Measurements from ENCODE around the gene PDE11A. TPM values are rescaled to one million over a fixed set of nuclear protein-coding genes. Genes with fewer than 3 reads are reported as not detected.

PDE11A gene
- total RNA-seq, 4 donors from 2014 or later: 0.12 TPM; not detected in 3

DNA sequence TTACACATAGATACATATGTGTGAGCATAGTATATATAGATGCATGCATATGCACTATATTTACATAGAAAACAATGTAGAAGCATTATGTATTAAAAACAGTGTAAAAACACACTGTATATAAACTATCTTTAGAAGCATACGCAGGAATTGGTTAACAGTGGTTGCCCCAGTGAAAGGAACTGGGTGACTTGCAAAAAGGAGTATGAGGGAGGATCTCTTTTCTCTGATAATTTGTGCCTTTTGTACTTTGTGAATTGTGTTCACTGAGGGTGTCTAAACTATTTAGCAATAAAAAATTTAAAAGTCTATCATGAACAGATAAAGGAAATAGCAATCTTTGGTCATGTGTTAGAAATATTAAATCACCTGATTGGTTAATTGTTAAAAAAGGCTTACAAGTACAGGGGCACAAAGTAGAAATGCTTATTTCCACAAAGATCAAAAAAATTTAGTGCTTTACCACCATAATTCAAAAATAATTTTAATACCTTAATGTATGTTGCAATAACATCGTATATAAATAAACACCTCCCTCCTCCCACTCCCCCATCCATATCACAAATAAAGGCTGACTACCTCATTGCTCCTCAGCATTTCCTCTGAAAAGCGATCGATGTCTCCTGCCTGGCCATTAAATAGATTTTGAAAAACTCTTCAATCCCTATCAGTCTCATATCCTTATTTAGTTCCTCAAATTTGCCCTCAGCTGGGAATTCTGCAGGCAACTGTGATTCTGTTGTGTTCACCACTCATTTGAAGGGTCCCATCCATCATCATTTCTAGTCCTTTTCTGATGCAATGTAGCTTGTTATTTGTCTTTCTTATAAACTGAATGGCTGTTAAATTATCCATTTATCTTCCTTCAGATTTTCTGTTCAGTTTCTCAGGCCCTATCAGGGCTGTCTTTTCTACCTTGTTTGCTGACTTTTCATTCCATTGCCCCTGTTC, 422.7 kb downstream of the PDE11A start:
- H3K9me3 ChIP-seq: no peaks in the 10 kb centered on the region
- intact Hi-C loops (cut with DNase I): no loop called here
- no peaks in the 10 kb centered on the region for H3K4me1 ChIP-seq
- no peaks in the 10 kb centered on the region for H3K36me3 ChIP-seq
- WGBS, 2 donors: 57 to 70% methylated on average over 4 of the region's 4 CpGs
- no peak overlapping the region for H3K27ac ChIP-seq
- TF ChIP-seq, protein P1, sequence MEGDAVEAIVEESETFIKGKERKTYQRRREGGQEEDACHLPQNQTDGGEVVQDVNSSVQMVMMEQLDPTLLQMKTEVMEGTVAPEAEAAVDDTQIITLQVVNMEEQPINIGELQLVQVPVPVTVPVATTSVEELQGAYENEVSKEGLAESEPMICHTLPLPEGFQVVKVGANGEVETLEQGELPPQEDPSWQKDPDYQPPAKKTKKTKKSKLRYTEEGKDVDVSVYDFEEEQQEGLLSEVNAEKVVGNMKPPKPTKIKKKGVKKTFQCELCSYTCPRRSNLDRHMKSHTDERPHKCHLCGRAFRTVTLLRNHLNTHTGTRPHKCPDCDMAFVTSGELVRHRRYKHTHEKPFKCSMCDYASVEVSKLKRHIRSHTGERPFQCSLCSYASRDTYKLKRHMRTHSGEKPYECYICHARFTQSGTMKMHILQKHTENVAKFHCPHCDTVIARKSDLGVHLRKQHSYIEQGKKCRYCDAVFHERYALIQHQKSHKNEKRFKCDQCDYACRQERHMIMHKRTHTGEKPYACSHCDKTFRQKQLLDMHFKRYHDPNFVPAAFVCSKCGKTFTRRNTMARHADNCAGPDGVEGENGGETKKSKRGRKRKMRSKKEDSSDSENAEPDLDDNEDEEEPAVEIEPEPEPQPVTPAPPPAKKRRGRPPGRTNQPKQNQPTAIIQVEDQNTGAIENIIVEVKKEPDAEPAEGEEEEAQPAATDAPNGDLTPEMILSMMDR (IDR thresholded peaks at IDR 0.05): no peak
- TF ChIP-seq POLR2A (IDR thresholded peaks at IDR 0.05): no peak
- peaks cover 0 to 18% (median 0%) of the 10 kb centered on the region in 4 donors for H3K27me3 ChIP-seq
- H3K4me3 ChIP-seq: no peak overlapping the region
- no peak for DNase-seq

DNA sequence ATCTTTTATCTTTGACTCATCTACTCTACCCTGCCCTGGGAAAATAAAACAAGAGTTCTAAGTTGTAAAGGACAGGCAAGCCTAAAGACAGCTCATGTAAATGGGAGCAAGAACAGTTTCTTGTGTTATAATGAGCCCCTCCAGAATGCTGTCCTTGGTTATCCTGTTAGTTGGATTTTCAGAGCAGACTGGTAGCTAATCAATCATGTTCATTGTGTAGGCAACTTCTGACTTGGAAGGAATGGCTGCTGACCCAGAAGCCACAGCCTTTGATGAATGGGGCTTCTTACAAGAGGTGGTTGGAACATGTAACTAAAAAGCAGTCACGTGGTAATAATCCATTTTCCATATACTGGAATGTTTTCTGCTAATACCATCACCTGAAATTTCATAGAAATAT, 425.8 kb downstream of the PDE11A start:
- no peaks in the 10 kb centered on the region for H3K36me3 ChIP-seq
- WGBS, 2 donors: 20 to 29% methylated on average over 1 of the region's 1 CpG
- H3K9me3 ChIP-seq: no peaks in the 10 kb centered on the region
- intact Hi-C loops (cut with DNase I): no loop called here
- H3K27me3 ChIP-seq: no peaks in the 10 kb centered on the region
- H3K4me3 ChIP-seq: no peak overlapping the region
- TF ChIP-seq, protein P1 (IDR thresholded peaks at IDR 0.05): no peak
- no peak for TF ChIP-seq POLR2A (IDR thresholded peaks at IDR 0.05)
- H3K27ac ChIP-seq: no peak overlapping the region
- no peak for DNase-seq
- no peaks in the 10 kb centered on the region for H3K4me1 ChIP-seq

DNA sequence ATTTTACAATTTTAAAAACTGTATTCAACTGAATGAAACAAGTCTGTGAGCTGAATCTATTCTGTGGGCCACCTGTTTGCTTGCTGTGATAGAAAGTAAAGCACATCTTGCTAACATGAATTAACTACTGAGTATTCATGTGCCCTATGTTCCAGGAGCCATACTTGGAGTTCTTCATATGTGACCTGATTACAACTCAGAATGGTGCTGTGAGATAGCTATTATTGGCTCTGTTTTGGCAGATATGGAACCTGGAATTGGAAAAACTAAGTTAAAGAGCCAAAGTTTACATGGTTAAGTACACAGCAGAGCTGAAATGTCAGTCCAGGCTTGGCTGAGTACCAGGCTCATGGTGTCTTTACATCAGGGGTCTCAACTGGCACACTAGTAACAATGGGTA, 426.3 kb downstream of the PDE11A start:
- Histone ChIP-seq H3K27me3 (no peaks in the 10 kb centered on the region), H3K36me3 (no peaks in the 10 kb centered on the region), H3K4me3 (no peak overlapping the region), H3K4me1 (no peaks in the 10 kb centered on the region), H3K27ac (no peak overlapping the region), H3K9me3 (no peaks in the 10 kb centered on the region)
- no peak for DNase-seq
- intact Hi-C loops (cut with DNase I): no loop called here
- TF ChIP-seq POLR2A (IDR thresholded peaks at IDR 0.05): no peak

GRCh38 chr2:177641331-177641730, 431.2 kb downstream of the PDE11A start:
- Histone ChIP-seq H3K9me3 (no peaks in the 10 kb centered on the region), H3K4me1 (no peaks in the 10 kb centered on the region), H3K4me3 (no peak overlapping the region), H3K27ac (no peak overlapping the region), H3K27me3 (no peaks in the 10 kb centered on the region), H3K36me3 (no peaks in the 10 kb centered on the region)
- TF ChIP-seq, protein P1 (IDR thresholded peaks at IDR 0.05): no peak
- TF ChIP-seq POLR2A (IDR thresholded peaks at IDR 0.05): no peak
- 30 to 42% methylated on average over 2 of the region's 2 CpGs for WGBS, 2 donors
- intact Hi-C loops (cut with DNase I): no loop called here
- DNase-seq: no peak

DNA sequence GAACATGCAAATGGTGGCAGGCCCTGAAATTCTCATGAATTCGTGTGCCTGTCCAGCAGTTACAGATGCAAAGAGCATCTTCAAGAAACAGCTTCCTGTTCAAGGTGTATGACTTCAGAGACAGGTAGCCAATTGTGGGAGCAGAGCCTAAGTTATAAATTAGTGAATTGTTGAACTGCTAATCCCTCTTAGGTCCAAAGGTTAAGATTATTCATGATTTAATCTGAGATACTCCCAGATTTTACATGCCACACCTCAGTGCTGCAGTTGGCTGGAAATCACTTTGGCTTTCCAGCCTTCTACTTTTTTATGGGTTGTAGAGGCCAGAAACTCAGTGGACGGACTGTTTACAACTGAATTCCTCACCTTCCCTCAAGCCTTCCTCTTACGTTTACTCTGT, 432.2 kb downstream of the PDE11A start:
- no peak overlapping the region for H3K27ac ChIP-seq
- 71 to 75% methylated on average over 3 of the region's 3 CpGs for WGBS, 2 donors
- no peaks in the 10 kb centered on the region for H3K9me3 ChIP-seq
- no peaks in the 10 kb centered on the region for H3K27me3 ChIP-seq
- no peaks in the 10 kb centered on the region for H3K4me1 ChIP-seq
- H3K36me3 ChIP-seq: no peaks in the 10 kb centered on the region
- intact Hi-C loops (cut with DNase I): no loop called here
- TF ChIP-seq, protein P1 (IDR thresholded peaks at IDR 0.05): no peak
- no peak for TF ChIP-seq POLR2A (IDR thresholded peaks at IDR 0.05)
- no peak for DNase-seq
- H3K4me3 ChIP-seq: no peak overlapping the region

Data from esophagus squamous epithelium (tissue), 5 donors.